Measurements from ENCODE around the gene TGM1. TPM values are rescaled to one million over a fixed set of nuclear protein-coding genes. Genes with fewer than 3 reads are reported as not detected.

Gene TGM1
- total and polyA plus RNA-seq, 10 of the 15 experiments (the other 5 are each of a cell fraction or from before 2014, with no cell fraction given), result 0.05 to 5.9 (median 1.8) TPM

- Histone ChIP-seq H3K4me2 (ENCODE audit: control insufficient read depth, insufficient read depth) (no peak overlapping the region), H3K27ac (ENCODE audit: control insufficient read depth, insufficient read depth) (no peak overlapping the region), H3K9ac (ENCODE audit: control insufficient read depth, insufficient read depth, low read length) (no peak overlapping the region), H3K36me3 (ENCODE audit: control insufficient read depth in 2 of 2, insufficient read depth in 2 of 2, low read length in 1 of 2) (no peaks in the 10 kb centered on the region), H3K79me2 (ENCODE audit: control insufficient read depth, insufficient read depth, low read length) (no peaks in the 10 kb centered on the region; the same call in 1 of the 2 replicates), H3K4me1 (ENCODE audit: control insufficient read depth, insufficient read depth, low read length) (peaks cover 14% of the 10 kb centered on the region), H3K27me3 (replicated peaks in 1 of 2; ENCODE audit: control insufficient read depth in 2 of 2, insufficient read depth in 2 of 2, low read length in 1 of 2) (no peaks in the 10 kb centered on the region), H2AFZ (ENCODE audit: control insufficient read depth, low read depth, low read length) (no peak overlapping the region), H3K4me3 (no peak overlapping the region), H4K20me1 (ENCODE audit: control insufficient read depth, insufficient read depth) (no peaks in the 10 kb centered on the region), H3K9me3 (replicated peaks; ENCODE audit: control insufficient read depth, insufficient read depth, low read length) (no peaks in the 10 kb centered on the region)
- BruUV-seq (replicated peaks), result no TSS peak
- RAD21 ChIA-PET (ENCODE audit: unreplicated experiment), result interaction anchor here (1.5 kb wide), 1 partner anchor 41 kb away, joined by 4 read pairs; the partner anchor contains the start of gene TINF2
- 80% methylated on average over 5 of the region's 5 CpGs for WGBS (ENCODE audit: insufficient coverage, insufficient replicate concordance, low lambda C conversion rate, missing lambda C conversion rate)
- SMC1A ChIA-PET (ENCODE audit: uncharacterized antibody, unreplicated experiment), result interaction anchor here (1.1 to 11.8 kb wide), 4 partner anchors 10 to 40 kb away, joined by 3 to 115 read pairs (median 4); partner anchors contain the start of genes DHRS1 and NOP9
- DNase-seq (ENCODE audit: low read depth, low spot score) (no peak), FAIRE-seq (no peak), ATAC-seq (no peak)
- TF ChIP-seq NRF1 (conservative IDR thresholded peaks at IDR 0.05; ENCODE audit: low read depth, low read length), result no peak
- no peak for TF ChIP-seq IKZF2 (IDR thresholded peaks at IDR 0.05)
- no peak for TF ChIP-seq SIX5 (IDR thresholded peaks at IDR 0.05; ENCODE audit: low read depth, low read length, severe bottlenecking)
- TF ChIP-seq USF2 (IDR thresholded peaks at IDR 0.05; ENCODE audit: borderline replicate concordance, low read depth, low read length), result no peak
- no peak for TF ChIP-seq IRF3 (IDR thresholded peaks at IDR 0.05)
- TF ChIP-seq CBX5 (IDR thresholded peaks at IDR 0.05; ENCODE audit: low read depth), result no peak
- no peak for TF ChIP-seq ATF3 (IDR thresholded peaks at IDR 0.05; ENCODE audit: borderline replicate concordance, extremely low read depth, low read depth, low read length)
- TF ChIP-seq SREBF2 (IDR thresholded peaks at IDR 0.05; ENCODE audit: low read length), result no peak
- CTCF ChIA-PET, result interaction anchor here (1.2 to 17.1 kb wide), 4 partner anchors 11 to 148 kb away, joined by 3 to 269 read pairs (median 135); partner anchors contain the start of genes CIDEB, DHRS1, NOP9 and TINF2
- POLR2A ChIA-PET, result interaction anchor here (1.6 to 2.4 kb wide), 2 partner anchors 9 to 10 kb away, joined by 3 to 12 read pairs; no protein-coding TSS in a partner anchor
- in situ Hi-C loops (cut with MboI), result no loop called here
- intact Hi-C loops (cut with micrococcal nuclease; ENCODE audit: unreplicated experiment), result no loop called here
These were observed 21.0 kb upstream of the TGM1 start for GRCh38 chr14:24283796-24284460.
